IMR-90 (cell line): Measurements from ENCODE around the gene WNK3. TPM values are rescaled to one million over a fixed set of nuclear protein-coding genes. Genes with fewer than 3 reads are reported as not detected.

ENCODE experiments used
- ATAC-seq: fragments of 200-7000 bp; cut with Tn5 transposase; 2 replicates; pipeline ENCODE4 v1.9.1; 2020; ENCODE audit warnings: low read depth, mild to moderate bottlenecking, moderate library complexity
- BruUV-seq: library from RNA; stranded (reverse); fragments of 400-500 nt; replicated peaks from 2 replicates; lab custom pipeline; 2021; lab: Mats Ljungman, UMichigan
- CTCF ChIA-PET: fragments of 300-600 bp; formaldehyde crosslinking; extraction: SDS; loops from one replicate; lab custom pipeline; 2021; ENCODE audit warnings: antibody characterized with exemption; lab: Yijun Ruan, JAX
- POLR2A ChIA-PET: fragments of 300-600 bp; sonication (Branson Sonifier 250); formaldehyde crosslinking; loops from one replicate; lab custom pipeline; 2022; ENCODE audit warnings: antibody characterized with exemption; ENCODE audit not compliant: unreplicated experiment; lab: Charles Lee
- DNase-seq: peaks from one replicate; pipeline ENCODE4 v3.0.0; 2013
- H2AFZ ChIP-seq: replicated peaks from 2 replicates; pipeline ENCODE3; 2013; ENCODE audit warnings: low read length, mild to moderate bottlenecking; ENCODE audit not compliant: poor library complexity
- H2AK5ac ChIP-seq: 2 replicates; pipeline ENCODE4 v1.6.1; 2013; ENCODE audit warnings: low read depth, low read length, inconsistent platforms
- H2AK9ac ChIP-seq: replicated peaks from 2 replicates; pipeline ENCODE3; 2013; ENCODE audit warnings: mild to moderate bottlenecking, low read depth, low read length, moderate library complexity; ENCODE audit not compliant: poor library complexity
- H2BK120ac ChIP-seq: 2 replicates; pipeline ENCODE4 v1.6.1; 2013; ENCODE audit warnings: low read depth, low read length, inconsistent platforms
- H2BK15ac ChIP-seq: 3 replicates; pipeline ENCODE4 v1.6.1; 2013; ENCODE audit warnings: low read depth, low read length, inconsistent platforms
- H2BK20ac ChIP-seq: 2 replicates; pipeline ENCODE4 v1.6.1; 2013; ENCODE audit warnings: low read depth, mild to moderate bottlenecking, inconsistent platforms, low read length, moderate library complexity
- H2BK5ac ChIP-seq: 2 replicates; pipeline ENCODE4 v1.6.1; 2013; ENCODE audit warnings: mild to moderate bottlenecking, low read depth, low read length, inconsistent platforms; ENCODE audit not compliant: poor library complexity, severe bottlenecking
- H3K14ac ChIP-seq: replicated peaks from 2 replicates; pipeline ENCODE4 v1.6.1; 2013; ENCODE audit warnings: low read depth, low read length, inconsistent platforms
- H3K18ac ChIP-seq: 2 replicates; pipeline ENCODE4 v1.6.1; 2013; ENCODE audit warnings: low read depth, low read length, control low read depth
- H3K23ac ChIP-seq: 2 replicates; pipeline ENCODE4 v1.6.1; 2013; ENCODE audit warnings: low read depth, low read length, inconsistent platforms
- H3K27ac ChIP-seq: 2 replicates; pipeline ENCODE4 v1.5.1; 2013; ENCODE audit warnings: mild to moderate bottlenecking, control low read depth, low read length; ENCODE audit not compliant: insufficient read depth
- H3K27me3 ChIP-seq: 2 replicates; pipeline ENCODE4 v1.6.1; 2013; ENCODE audit warnings: low read length; ENCODE audit not compliant: control insufficient read depth, insufficient read depth
- H3K36me3 ChIP-seq: 2 replicates; pipeline ENCODE4 v1.6.1; 2013; ENCODE audit warnings: low read length, mixed read lengths; ENCODE audit not compliant: control insufficient read depth, insufficient read depth
- H3K4ac ChIP-seq: 2 replicates; pipeline ENCODE4 v1.6.1; 2013; ENCODE audit warnings: low read depth, low read length, inconsistent platforms
- H3K4me1 ChIP-seq: 2 replicates; pipeline ENCODE4 v1.6.1; 2013; ENCODE audit warnings: low read length, mixed read lengths; ENCODE audit not compliant: control insufficient read depth, insufficient read depth
- H3K4me2 ChIP-seq: 2 replicates; pipeline ENCODE4 v1.6.1; 2013; ENCODE audit warnings: low read depth, mild to moderate bottlenecking, control low read depth, low read length, moderate library complexity
- H3K4me3 ChIP-seq: 2 replicates; pipeline ENCODE4 v1.5.1; 2013; ENCODE audit warnings: low read depth, mild to moderate bottlenecking, control low read depth, low read length, moderate library complexity; ENCODE audit not compliant: insufficient read depth
- H3K56ac ChIP-seq: 2 replicates; pipeline ENCODE4 v1.6.1; 2013; ENCODE audit warnings: low read length, inconsistent platforms; ENCODE audit not compliant: insufficient read depth; ENCODE audit errors: extremely low read depth
- H3K79me1 ChIP-seq, 2 experiments: 2 replicates each; pipeline ENCODE4 v1.6.1; 2013; ENCODE audit warnings: low read length in 2 of 2, inconsistent platforms in 1 of 2, low read depth in 1 of 2
- H3K9ac ChIP-seq: 2 replicates; pipeline ENCODE4 v1.6.1; 2013; ENCODE audit warnings: low read depth, low read length, control low read depth
- H3K9me1 ChIP-seq: 2 replicates; pipeline ENCODE4 v1.6.1; 2013; ENCODE audit warnings: low read length, inconsistent platforms; ENCODE audit not compliant: insufficient read depth
- H3K9me3 ChIP-seq: 2 replicates; pipeline ENCODE4 v1.6.1; 2013; ENCODE audit warnings: low read length; ENCODE audit not compliant: control insufficient read depth, insufficient read depth
- H4K20me1 ChIP-seq: 2 replicates; pipeline ENCODE4 v1.6.1; 2013; ENCODE audit warnings: low read length, inconsistent platforms; ENCODE audit not compliant: insufficient read depth
- H4K5ac ChIP-seq: 2 replicates; pipeline ENCODE4 v1.6.1; 2013; ENCODE audit warnings: mild to moderate bottlenecking, low read depth, low read length, control low read depth
- H4K8ac ChIP-seq, 2 experiments: 2 replicates each; pipeline ENCODE4 v1.6.1; 2013; ENCODE audit warnings: low read depth in 2 of 2, low read length in 2 of 2, control low read depth in 1 of 2, inconsistent platforms in 1 of 2
- H4K91ac ChIP-seq: 2 replicates; pipeline ENCODE4 v1.6.1; 2013; ENCODE audit warnings: low read depth, low read length, inconsistent platforms; ENCODE audit not compliant: insufficient read depth
- CEBPB ChIP-seq: IDR thresholded peaks from 2 replicates; pipeline ENCODE4 v1.6.1; 2012; ENCODE audit warnings: low read depth, low read length, improper control_type of control experiment
- CTCF ChIP-seq: conservative IDR thresholded peaks from 2 replicates; pipeline ENCODE4 v1.5.1; 2012; ENCODE audit warnings: mild to moderate bottlenecking, low read depth, low read length, improper control_type of control experiment
- ELK1 ChIP-seq: fragments of 150-350 bp; IDR thresholded peaks from 2 replicates; pipeline ENCODE4 v1.6.1; 2016; ENCODE audit warnings: low read depth, mild to moderate bottlenecking, low read length, moderate library complexity, borderline replicate concordance
- FOS ChIP-seq: fragments of 150-350 bp; IDR thresholded peaks from 2 replicates; pipeline ENCODE4 v1.6.1; 2016; ENCODE audit warnings: low read depth, low read length
- MAZ ChIP-seq: IDR thresholded peaks from 2 replicates; pipeline ENCODE4 v1.6.1; 2012; ENCODE audit warnings: low read depth, mild to moderate bottlenecking, low read length, improper control_type of control experiment, moderate library complexity, borderline replicate concordance
- MXI1 ChIP-seq: IDR thresholded peaks from 2 replicates; pipeline ENCODE4 v1.6.1; 2012; ENCODE audit warnings: low read depth, mild to moderate bottlenecking, low read length, moderate library complexity, borderline replicate concordance
- POLR2A ChIP-seq: IDR thresholded peaks from 2 replicates; pipeline ENCODE4 v1.6.1; 2012; ENCODE audit warnings: mild to moderate bottlenecking, low read depth, low read length
- RAD21 ChIP-seq: IDR thresholded peaks from 2 replicates; pipeline ENCODE4 v1.6.1; 2012; ENCODE audit warnings: low read length, improper control_type of control experiment
- RCOR1 ChIP-seq: IDR thresholded peaks from 2 replicates; pipeline ENCODE4 v1.6.1; 2012; ENCODE audit warnings: mild to moderate bottlenecking, low read length, improper control_type of control experiment; ENCODE audit not compliant: insufficient replicate concordance
- RFX5 ChIP-seq: IDR thresholded peaks from 2 replicates; pipeline ENCODE4 v1.8.0; 2012; ENCODE audit warnings: low read depth, mild to moderate bottlenecking, low read length, moderate library complexity
- SMC3 ChIP-seq: fragments of 150-350 bp; IDR thresholded peaks from 2 replicates; pipeline ENCODE4 v1.6.1; 2016; ENCODE audit warnings: low read depth, mild to moderate bottlenecking, antibody characterized with exemption, low read length, moderate library complexity
- WGBS, 2 experiments: methylation state at CpG; one replicate each; pipeline versions ENCODE4 v1.1.5 to v1.1.7; 2013; ENCODE audit warnings: missing lambda C conversion rate in 2 of 2; ENCODE audit not compliant: insufficient read length in 1 of 2; ENCODE audit errors: extremely low coverage in 2 of 2; 5-methylcytosine and 5-hydroxymethylcytosine counted together
- dilution Hi-C: fragments of 300-500 bp; cut with HindIII; formaldehyde crosslinking; loops from one replicate; pipeline ENCODE4 v1.14.3; 2018; ENCODE audit warnings: low sequenced_read_pairs; ENCODE audit not compliant: unreplicated experiment
- in situ Hi-C: fragments of 300-500 bp; cut with MboI; formaldehyde crosslinking; loops from 3 replicates; pipeline ENCODE4 v1.14.3; 2019; ENCODE audit warnings: low sequenced_read_pairs, inconsistent platforms, mixed read lengths
- intact Hi-C: fragments of 100-400 bp; cut with micrococcal nuclease; formaldehyde crosslinking; loops from 2 replicates; pipeline ENCODE4 v1.10.0; 2022
- polyA plus RNA-seq, 3 experiments: library from polyadenylated mRNA; depleted of rRNA; stranded (reverse); fragments of >200 nt; gene quantifications; 2 replicates each; pipeline ENCODE4 v1.2.3, GENCODE V29; 2012; ENCODE audit warnings: low replicate concordance in 1 of 3
- total RNA-seq: library from RNA; depleted of rRNA; stranded (reverse); fragments of >200 nt; gene quantifications from 2 replicates; pipeline ENCODE4 v1.2.3, GENCODE V29; 2012

WNK3 gene
- total and polyA plus RNA-seq, 2 of the 4 experiments (the other 2 are of a cell fraction): 0.15 to 1.4 TPM

GRCh38 chrX:54171527-54172250, 186.2 kb downstream of the WNK3 start:
- Histone ChIP-seq H4K8ac (no peak overlapping the region), H4K91ac (no peak overlapping the region), H3K56ac (no peak overlapping the region), H2AFZ (no peak overlapping the region), H3K27me3 (no peaks in the 10 kb centered on the region), H3K27ac (no peak overlapping the region), H3K23ac (no peak overlapping the region), H4K20me1 (no peaks in the 10 kb centered on the region), H4K5ac (no peak overlapping the region), H3K4me2 (no peak overlapping the region), H3K9ac (no peak overlapping the region), H3K36me3 (peaks cover 4% of the 10 kb centered on the region), H2BK20ac (no peak overlapping the region), H3K4me1 (no peaks in the 10 kb centered on the region), H2BK120ac (no peak overlapping the region), H3K4me3 (no peak overlapping the region), H3K4ac (no peak overlapping the region), H2BK5ac (no peak overlapping the region), H2AK9ac (no peak overlapping the region), H3K79me1 (peaks cover 0 to 11% of the 10 kb centered on the region in 2 experiments), H2AK5ac (no peak overlapping the region), H3K14ac (no peak overlapping the region), H3K9me3 (no peaks in the 10 kb centered on the region), H2BK15ac (no peak overlapping the region), H3K18ac (no peak overlapping the region), H3K9me1 (no peaks in the 10 kb centered on the region)
- no peak for TF ChIP-seq RFX5
- TF ChIP-seq ELK1: no peak
- TF ChIP-seq RCOR1: no peak
- no peak for TF ChIP-seq POLR2A
- no peak for TF ChIP-seq MAZ
- TF ChIP-seq CTCF: no peak
- TF ChIP-seq SMC3: no peak
- no peak for TF ChIP-seq RAD21
- TF ChIP-seq MXI1: no peak
- TF ChIP-seq CEBPB: no peak
- no peak for TF ChIP-seq FOS
- DNase-seq: no peak
- intact Hi-C loops (no loop called here), in situ Hi-C loops (no loop called here), dilution Hi-C loops (no loop called here)
- CTCF ChIA-PET: interaction anchor here (2.2 kb wide), 1 partner anchor 9 kb away, joined by 6 read pairs; no protein-coding TSS in a partner anchor
- no CpG with 5 or more reads among the region's 4 CpGs for WGBS, 2 experiments
- no TSS peak for BruUV-seq
- POLR2A ChIA-PET: no interaction called here
- no peak for ATAC-seq
